ENCODE measurements around the gene USP34.
A peak's percentile ranks its signal among the peaks of the same experiment; 100 is the strongest.
"Not testable (repeated sequence)": the region's sequence is repeated elsewhere in the genome, so short reads cannot be mapped to it uniquely, and the experiment has no call there.

USP34 gene

GRCh38 chr2:61210332-61210981, 260.4 kb downstream of the USP34 start:
- DNase-seq (ENCODE audit: low read depth, low spot score), result peak; percentile 52
- H3K27ac ChIP-seq, result peak overlapping the region; percentile 84

DNA sequence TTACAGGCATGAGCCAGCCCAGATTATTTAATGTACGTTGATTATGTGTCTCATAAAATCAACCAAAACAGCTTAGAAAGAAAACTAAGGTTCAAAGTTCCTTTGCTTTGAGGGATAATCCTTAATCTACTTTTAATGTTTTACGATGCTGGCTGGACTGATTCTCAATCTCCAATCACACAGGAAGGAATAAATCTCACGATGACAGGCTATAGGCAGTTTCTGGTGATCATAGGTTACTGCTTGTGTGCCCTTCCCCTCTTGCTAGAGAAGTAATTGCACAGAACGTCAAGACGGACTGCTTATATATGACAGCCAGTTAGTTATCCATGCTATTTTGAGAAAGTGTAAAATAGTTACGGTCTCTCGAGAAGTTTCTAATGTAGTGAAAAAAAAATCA, 265.8 kb downstream of the USP34 start:
- no peak for DNase-seq (ENCODE audit: low read depth, low spot score)
- H3K27ac ChIP-seq, result no peak overlapping the region

- H3K27ac ChIP-seq, result no peak overlapping the region
- DNase-seq (ENCODE audit: low read depth, low spot score), result no peak
Measured at GRCh38 chr2:61196671-61197070, 274.2 kb downstream of the USP34 start.

DNA sequence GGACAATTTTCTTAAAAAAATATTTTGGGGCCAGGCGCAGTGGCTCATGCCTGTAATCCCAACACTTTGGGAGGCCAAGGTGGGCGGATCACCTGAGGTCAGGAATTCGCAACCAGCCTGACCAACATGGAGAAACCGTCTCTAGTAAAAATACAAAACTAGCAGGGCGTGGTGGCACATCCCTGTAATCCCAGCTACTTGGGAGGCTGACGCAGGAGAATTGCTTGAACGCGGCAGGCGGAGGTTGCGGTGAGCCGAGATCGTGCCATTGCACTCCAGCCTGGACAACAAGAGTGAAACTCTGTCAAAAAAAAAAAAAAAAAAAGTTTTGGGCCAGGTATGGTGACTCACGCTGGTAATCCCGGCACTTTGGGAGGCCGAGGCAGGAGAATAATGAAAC, 276.2 kb downstream of the USP34 start:
- H3K27ac ChIP-seq, result peak overlapping the region; percentile 41
- DNase-seq (ENCODE audit: low read depth, low spot score), result not testable (repeated sequence)

- peak; percentile 36 for DNase-seq (ENCODE audit: low read depth, low spot score)
- H3K27ac ChIP-seq, result peak overlapping the region; percentile 41
Measured at GRCh38 chr2:61193670-61194561, 277.0 kb downstream of the USP34 start.

DNA sequence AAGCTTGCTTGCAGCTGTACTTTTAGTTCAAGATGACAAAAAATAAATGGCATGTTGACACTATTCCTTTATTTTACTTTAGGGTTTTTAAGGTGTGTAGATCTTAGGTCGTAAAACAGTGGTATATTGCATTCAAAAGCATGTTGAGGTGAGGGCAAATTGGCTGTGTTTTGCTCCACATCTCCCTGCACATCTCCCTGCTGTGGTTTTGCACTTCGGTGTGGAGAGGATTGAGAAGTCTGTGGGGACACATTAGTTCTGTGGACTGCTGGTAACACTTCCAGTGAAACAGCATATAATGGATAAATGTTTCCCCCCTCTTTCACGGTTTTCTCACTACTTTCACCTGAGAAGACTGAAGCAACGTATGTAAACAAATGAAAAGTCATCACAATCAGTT, 283.8 kb downstream of the USP34 start:
- no peak for DNase-seq (ENCODE audit: low read depth, low spot score)

DNA sequence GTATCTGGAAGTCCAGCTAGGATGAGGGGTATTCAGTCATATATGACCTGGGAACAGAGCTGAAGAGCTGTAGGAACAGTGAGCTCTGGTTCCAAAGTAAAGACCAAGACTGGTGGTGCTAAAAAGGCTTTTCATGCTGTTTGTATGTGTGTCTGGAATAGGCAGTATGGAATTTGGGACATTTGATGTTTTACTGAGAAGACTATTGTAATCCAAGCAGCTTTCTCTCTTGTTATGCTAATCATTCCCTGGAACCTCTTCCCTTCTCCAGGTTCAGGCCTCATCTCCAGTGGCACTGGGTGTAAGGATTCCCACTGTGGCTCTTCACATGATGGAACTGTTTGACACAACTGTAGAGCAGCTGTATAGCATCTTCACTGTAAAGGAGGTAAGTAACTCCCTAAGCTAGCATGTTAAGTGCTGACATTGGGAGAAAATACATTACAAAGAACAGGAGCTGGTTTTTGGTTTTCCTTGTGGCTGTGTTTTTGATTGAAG, 285.6 kb downstream of the USP34 start:
- no peak for DNase-seq (ENCODE audit: low read depth, low spot score)
- no peak overlapping the region for H3K27ac ChIP-seq

More for the DNA sequence above, 283.8 kb downstream of the USP34 start:
- no peak overlapping the region for H3K27ac ChIP-seq

GRCh38 chr2:61184263-61184662, 286.6 kb downstream of the USP34 start:
- H3K27ac ChIP-seq, result no peak overlapping the region
- DNase-seq (ENCODE audit: low read depth, low spot score), result no peak

GRCh38 chr2:61183795-61184194, 287.1 kb downstream of the USP34 start:
- no peak for DNase-seq (ENCODE audit: low read depth, low spot score)
- H3K27ac ChIP-seq, result no peak overlapping the region

DNA sequence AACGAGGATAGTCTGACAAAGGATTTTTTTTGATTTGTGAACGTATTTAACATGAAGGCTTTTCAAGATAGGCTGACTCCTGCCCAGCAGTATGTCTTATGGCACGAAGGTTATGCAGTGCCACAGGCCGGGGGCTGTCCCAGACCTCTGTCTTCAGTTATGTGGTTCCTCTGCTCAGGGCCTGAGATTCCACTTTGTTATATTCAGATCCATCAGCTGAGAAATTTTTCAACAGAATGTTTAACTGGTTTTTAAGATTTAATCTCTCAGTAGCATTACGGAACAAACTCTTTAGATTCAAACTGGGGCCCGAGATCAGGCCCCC, 288.9 kb downstream of the USP34 start:
- no peak for DNase-seq (ENCODE audit: low read depth, low spot score)
- H3K27ac ChIP-seq, result no peak overlapping the region

- DNase-seq (ENCODE audit: low read depth, low spot score), result no peak
- H3K27ac ChIP-seq, result no peak overlapping the region
Measured at GRCh38 chr2:61181382-61182058, 289.4 kb downstream of the USP34 start.

DNA sequence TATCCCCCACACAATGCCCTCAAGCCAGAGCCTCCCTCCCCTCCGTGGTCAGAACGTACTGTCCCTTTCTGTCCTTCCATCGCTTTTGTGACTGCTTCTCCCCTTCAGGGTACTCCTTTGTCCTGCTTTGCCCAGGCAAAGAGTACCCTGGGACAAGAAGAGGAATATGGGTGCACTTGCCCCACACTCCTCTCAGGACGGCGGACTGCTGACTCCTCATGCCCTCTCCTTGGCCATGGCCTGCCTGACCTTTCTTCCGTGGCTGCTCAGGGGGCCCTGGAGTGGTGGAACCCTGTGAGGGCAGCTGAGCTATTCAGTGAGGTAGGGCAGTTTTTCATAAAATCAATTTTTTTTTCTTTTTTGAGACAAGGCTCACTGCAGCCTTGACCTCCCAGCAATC, 290.2 kb downstream of the USP34 start:
- peak overlapping the region; percentile 79 for H3K27ac ChIP-seq
- DNase-seq (ENCODE audit: low read depth, low spot score), result no peak

DNA sequence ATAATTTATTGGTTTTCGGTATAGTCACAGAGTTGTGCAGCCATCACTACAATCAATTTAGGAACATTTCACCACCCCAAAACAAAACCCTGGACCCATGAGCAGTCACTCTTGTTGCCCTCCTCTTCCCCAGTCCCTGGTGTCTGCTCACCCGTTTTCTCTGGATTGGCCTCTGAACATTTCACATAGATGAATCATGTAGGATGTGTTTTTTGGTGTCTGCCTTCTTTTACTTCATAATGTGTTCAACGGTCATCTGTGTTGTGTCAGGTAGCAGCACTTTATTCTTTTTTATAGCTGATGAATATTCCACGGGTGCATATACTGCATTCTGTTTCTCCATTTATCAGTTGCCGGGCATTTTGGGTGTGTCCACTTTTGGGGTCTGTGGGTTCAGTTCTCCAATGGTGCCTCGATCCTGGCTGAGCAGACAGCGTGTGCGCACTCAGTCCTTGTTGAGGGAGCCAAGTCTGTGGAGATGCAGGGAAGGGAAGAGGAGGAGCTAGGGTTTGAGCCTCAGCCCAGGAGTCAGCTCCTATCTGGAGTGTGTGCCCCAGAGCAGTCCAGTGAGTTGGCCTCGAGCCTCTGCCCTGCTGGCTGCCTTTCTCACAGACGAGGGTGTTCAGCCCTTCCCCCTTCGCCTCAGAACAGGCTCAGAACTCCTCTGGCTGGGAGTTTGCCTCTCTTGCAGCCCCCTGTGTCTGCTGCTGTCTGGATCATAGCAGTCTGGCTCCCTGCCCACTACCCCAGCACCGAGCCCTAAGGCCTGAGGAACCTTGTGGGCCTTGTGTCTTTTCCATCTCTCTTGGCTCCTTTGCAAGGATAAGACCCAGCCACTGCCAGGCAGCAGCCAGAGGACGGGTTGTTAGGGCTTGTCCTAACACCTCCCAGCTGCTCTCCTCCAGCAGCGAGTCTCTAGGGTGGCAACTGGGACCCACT, 290.9 kb downstream of the USP34 start:
- no peak for DNase-seq (ENCODE audit: low read depth, low spot score)
- peak overlapping the region; percentile 79 for H3K27ac ChIP-seq

GRCh38 chr2:61178603-61179545, 292.0 kb downstream of the USP34 start:
- DNase-seq (ENCODE audit: low read depth, low spot score), result no peak
- peak overlapping the region; percentile 79 for H3K27ac ChIP-seq

DNA sequence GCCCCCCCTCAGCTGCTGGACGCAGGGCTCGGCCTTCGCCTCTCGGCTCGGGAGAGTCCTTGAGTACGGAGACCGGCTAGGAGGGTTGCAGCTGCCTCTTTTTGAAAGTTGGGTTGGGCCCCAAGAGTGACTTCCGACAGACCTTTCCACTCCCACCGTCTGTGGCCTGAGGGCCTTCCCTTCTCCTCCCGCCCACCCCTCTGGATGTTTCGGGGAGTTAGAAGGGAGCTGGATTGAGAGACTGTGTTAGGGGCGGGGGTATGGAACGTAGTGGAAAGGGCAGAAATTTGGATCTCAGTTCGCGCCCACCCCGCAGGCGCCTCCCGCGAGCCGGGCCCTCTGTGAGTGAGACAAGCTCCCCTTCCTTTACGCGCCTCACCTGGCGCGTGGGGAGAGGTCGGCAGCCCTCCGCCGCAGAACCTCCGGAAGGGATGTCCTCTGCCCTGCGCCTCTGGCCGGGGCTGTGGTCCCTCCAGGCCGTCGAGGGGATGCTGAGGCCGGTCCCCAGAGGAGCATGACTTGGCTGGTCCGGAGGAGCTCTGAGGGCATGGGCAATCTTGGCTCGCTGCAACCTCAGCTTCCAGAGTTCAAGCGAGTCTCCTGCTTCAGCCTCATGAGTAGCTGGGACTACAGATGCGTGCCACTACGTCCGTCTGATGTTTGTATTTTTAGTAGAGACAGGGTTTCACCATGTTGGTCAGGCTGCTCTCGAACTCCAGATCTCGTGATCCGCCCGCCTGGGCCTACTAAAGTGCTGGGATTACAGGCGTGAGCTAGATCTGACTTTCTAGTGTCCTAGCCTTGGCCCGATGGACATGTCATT, 292.9 kb downstream of the USP34 start:
- DNase-seq (ENCODE audit: low read depth, low spot score), result no peak
- peak overlapping the region; percentile 79 for H3K27ac ChIP-seq

DNA sequence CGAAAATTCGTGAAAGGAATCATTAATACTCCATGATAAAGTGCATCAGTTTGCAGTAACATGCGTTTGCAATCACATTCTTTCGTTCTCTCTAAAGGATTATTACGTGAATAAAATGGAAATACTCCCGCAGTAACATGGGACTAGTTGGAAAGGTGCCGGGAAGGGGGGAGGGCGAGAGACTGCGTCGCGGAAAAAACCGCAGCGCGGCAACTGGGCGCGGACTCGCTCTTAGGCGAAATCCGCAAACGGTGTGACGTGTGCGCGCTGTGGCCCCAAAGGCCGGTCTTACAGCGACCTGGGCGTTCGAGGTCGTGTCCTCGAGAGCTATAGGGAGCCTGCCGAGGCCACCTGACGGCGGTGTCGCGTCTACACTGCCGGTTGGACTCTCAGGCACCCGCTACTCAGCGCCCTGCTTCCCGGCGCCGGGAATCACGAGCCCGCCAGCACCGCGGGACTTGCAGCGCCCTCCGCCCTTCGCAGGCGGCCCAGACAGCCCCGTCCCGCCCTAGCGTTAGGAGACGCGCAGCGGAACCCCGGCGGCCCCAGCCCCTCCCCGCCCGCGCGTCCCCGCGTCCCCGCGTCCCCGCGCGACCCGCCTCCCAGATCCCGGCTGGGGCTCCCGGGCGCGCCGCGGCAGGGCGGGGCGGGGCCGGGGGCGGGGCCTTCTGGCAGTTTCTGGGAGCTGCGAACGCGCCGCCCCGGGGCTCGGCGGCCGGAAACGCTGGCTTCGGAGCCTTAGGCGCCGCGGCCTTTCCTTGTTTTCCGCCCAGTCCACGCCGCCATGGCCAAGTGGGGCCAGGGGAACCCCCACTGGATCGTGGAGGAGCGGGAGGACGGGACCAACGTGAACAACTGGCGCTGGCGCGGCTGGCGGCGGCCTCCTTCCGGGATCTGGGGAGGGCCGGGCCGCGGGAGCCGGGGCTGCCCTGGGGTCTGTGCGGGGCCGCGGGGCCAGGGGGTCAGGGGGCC, 293.8 kb downstream of the USP34 start:
- DNase-seq (ENCODE audit: low read depth, low spot score), result peak; percentile 59
- H3K27ac ChIP-seq, result peak overlapping the region; percentile 79

DNA sequence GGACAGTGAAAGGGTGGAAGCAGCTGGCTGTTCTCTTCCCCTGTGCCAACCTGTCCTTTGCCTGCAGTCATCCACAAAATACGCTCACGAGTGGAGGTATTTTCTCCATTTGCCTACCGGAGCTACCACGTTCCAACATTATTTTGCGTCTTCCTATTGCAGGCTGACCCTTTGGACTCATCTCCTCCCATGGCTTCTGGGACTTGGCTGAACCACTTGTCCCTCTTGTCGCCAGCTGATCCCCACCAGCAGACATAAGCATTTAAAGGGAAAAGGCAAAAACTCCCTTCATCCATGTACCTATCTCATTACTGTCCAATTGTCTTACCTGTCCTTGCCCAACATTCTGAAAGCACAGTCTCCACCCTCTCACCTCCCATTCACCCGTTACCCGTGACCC, 295.9 kb downstream of the USP34 start:
- DNase-seq (ENCODE audit: low read depth, low spot score), result no peak
- no peak overlapping the region for H3K27ac ChIP-seq

All from epithelial cell of prostate (primary cell).